Uterus (tissue), 4 donors: Measurements from ENCODE around the gene RPL27A. TPM values are rescaled to one million over a fixed set of nuclear protein-coding genes. Genes with fewer than 3 reads are reported as not detected.
A peak's percentile ranks its signal among the peaks of the same experiment; 100 is the strongest.

ENCODE experiments used
- DNase-seq, 2 donors: peaks; one replicate each; pipeline ENCODE4 v3.0.0-alpha.2; 2019 to 2020
- H3K27ac ChIP-seq, 2 donors: fragments of 200-600 bp; sonication (generic); 1 replicate in 1 of 2; 2 replicates in 1 of 2; pipeline ENCODE4 v1.5.1; 2016 to 2018
- H3K27me3 ChIP-seq, 2 donors: fragments of 200-600 bp; sonication (generic); one replicate each; pipeline ENCODE4 v1.5.1; 2018 to 2019; ENCODE audit warnings: control low read depth in 1 of 2
- H3K36me3 ChIP-seq, 2 donors: fragments of 200-600 bp; sonication (generic); one replicate each; pipeline ENCODE4 v1.5.1; 2019; ENCODE audit warnings: control low read depth in 1 of 2
- H3K4me1 ChIP-seq, 2 donors: fragments of 200-600 bp; sonication (generic); one replicate each; pipeline ENCODE4 v1.5.1; 2018 to 2019; ENCODE audit warnings: control low read depth in 1 of 2
- H3K4me3 ChIP-seq, 2 donors: fragments of 200-600 bp; sonication (generic); 1 replicate in 1 of 2; 2 replicates in 1 of 2; pipeline ENCODE4 v1.5.1; 2018 to 2019; ENCODE audit warnings: mild to moderate bottlenecking in 1 of 2
- H3K9me3 ChIP-seq, 2 donors: fragments of 200-600 bp; sonication (generic); one replicate each; pipeline ENCODE4 v1.5.1; 2019; ENCODE audit warnings: control low read depth in 1 of 2
- CTCF ChIP-seq, 4 experiments: fragments of 200-600 bp in 2 of 4; fragments of 450-650 bp in 2 of 4; sonication (generic) in 2 of 4; IDR thresholded peaks; one replicate each; pipeline ENCODE4 v1.5.1; 2016 to 2019; ENCODE audit warnings: antibody characterized with exemption in 4 of 4, mild to moderate bottlenecking in 2 of 4, moderate library complexity in 1 of 4
- POLR2A ChIP-seq, 2 donors: fragments of 450-650 bp; IDR thresholded peaks; one replicate each; pipeline ENCODE4 v1.6.1; 2016; ENCODE audit warnings: antibody characterized with exemption in 2 of 2, mild to moderate bottlenecking in 1 of 2, moderate library complexity in 1 of 2
- intact Hi-C: fragments of 100-400 bp; cut with DNase I; formaldehyde crosslinking; loops from one replicate; pipeline ENCODE4 v1.15.1; 2023; ENCODE audit warnings: low total_unique reads
- total RNA-seq, 4 donors: library from RNA; depleted of rRNA in 3 of 4; stranded (reverse); fragments of >200 nt in 3 of 4; gene quantifications; one replicate each; pipeline versions ENCODE4 v1.1.0 to v1.2.4, GENCODE V29; 2014 to 2023
- donor health status: DM: yes; HTN: yes; CAD: no.

Gene RPL27A
- total RNA-seq, 4 donors from 2014 or later, result 505 to 3,151 (median 1,895) TPM

- Histone ChIP-seq H3K9me3 (no peaks in the 10 kb centered on the region), H3K27me3 (no peaks in the 10 kb centered on the region), H3K4me3 (no peak overlapping the region), H3K36me3 (no peaks in the 10 kb centered on the region), H3K4me1 (peaks cover 19 to 41% of the 10 kb centered on the region in 2 donors), H3K27ac (peak overlapping the region; percentile 94 to 99)
- DNase-seq, result no peak
- no peak for TF ChIP-seq POLR2A (IDR thresholded peaks at IDR 0.05)
- TF ChIP-seq CTCF (IDR thresholded peaks at IDR 0.05), result no peak
- intact Hi-C loops, result no loop called here
Measured at GRCh38 chr11:8723711-8724110, 41.1 kb downstream of the RPL27A start.

DNA sequence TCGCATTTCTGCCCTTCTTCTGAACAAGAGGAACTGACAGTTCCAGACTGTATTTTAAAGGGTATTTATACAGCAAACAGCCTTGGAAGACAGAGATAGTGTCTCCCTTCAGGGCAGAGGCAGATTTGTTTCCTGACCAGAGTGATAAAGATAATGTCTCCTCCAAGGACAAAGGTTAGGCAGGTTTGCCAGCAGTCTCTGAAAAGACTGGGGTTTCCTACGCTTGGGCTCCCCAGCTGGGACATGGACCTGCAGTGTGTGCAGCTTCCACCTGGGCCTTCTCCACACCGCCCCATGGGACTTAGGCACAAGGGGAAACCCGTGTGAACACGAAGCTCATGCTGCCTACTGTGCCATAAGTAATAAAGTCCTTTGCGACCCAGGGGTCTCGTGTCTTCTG is 42.1 kb downstream of the RPL27A start:
- peak overlapping the region; percentile 94 to 99 for H3K27ac ChIP-seq
- H3K36me3 ChIP-seq, result no peaks in the 10 kb centered on the region
- TF ChIP-seq POLR2A (IDR thresholded peaks at IDR 0.05) (no peak), CTCF (IDR thresholded peaks at IDR 0.05) (no peak)
- intact Hi-C loops, result no loop called here
- H3K9me3 ChIP-seq, result no peaks in the 10 kb centered on the region
- no peak for DNase-seq
- H3K4me3 ChIP-seq, result no peak overlapping the region
- peaks cover 20 to 36% of the 10 kb centered on the region in 2 donors for H3K4me1 ChIP-seq
- H3K27me3 ChIP-seq, result no peaks in the 10 kb centered on the region

DNA sequence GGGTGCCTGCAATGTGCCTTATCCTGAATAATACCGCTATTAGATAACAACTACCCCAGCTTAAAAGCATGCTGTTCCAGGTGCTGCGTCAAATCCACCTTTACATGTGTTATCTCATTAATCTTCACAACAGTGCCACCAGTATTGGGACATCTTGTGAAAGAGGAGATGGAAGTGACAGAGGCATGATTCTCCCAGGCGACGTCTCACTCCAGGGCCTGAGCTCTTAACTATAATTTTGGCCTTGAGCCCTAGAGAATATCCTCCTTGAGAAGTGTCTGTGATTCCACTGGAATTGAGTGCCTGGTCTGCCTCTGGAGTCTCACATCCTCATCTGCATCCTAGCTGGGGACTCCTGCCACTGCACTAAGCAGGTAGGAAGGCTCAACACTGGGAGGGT is 43.8 kb downstream of the RPL27A start:
- H3K4me1 ChIP-seq, result peaks cover 22 to 33% of the 10 kb centered on the region in 2 donors
- TF ChIP-seq CTCF (IDR thresholded peaks at IDR 0.05), result no peak
- no peak for TF ChIP-seq POLR2A (IDR thresholded peaks at IDR 0.05)
- DNase-seq, result no peak
- H3K27me3 ChIP-seq, result no peaks in the 10 kb centered on the region
- H3K27ac ChIP-seq, result peak overlapping the region; percentile 94 to 99
- intact Hi-C loops, result no loop called here
- no peak overlapping the region for H3K4me3 ChIP-seq
- no peaks in the 10 kb centered on the region for H3K9me3 ChIP-seq
- no peaks in the 10 kb centered on the region for H3K36me3 ChIP-seq

- TF ChIP-seq POLR2A (IDR thresholded peaks at IDR 0.05) (no peak), CTCF (IDR thresholded peaks at IDR 0.05) (no peak)
- peak; percentile 55 to 76 for DNase-seq
- Histone ChIP-seq H3K4me1 (peaks cover 21 to 25% of the 10 kb centered on the region in 2 donors), H3K4me3 (no peak overlapping the region), H3K27me3 (no peaks in the 10 kb centered on the region), H3K36me3 (no peaks in the 10 kb centered on the region), H3K9me3 (no peaks in the 10 kb centered on the region), H3K27ac (peak overlapping the region; percentile 94 to 99)
- intact Hi-C loops, result no loop called here
Measured at GRCh38 chr11:8728563-8728962, 46.0 kb downstream of the RPL27A start.

DNA sequence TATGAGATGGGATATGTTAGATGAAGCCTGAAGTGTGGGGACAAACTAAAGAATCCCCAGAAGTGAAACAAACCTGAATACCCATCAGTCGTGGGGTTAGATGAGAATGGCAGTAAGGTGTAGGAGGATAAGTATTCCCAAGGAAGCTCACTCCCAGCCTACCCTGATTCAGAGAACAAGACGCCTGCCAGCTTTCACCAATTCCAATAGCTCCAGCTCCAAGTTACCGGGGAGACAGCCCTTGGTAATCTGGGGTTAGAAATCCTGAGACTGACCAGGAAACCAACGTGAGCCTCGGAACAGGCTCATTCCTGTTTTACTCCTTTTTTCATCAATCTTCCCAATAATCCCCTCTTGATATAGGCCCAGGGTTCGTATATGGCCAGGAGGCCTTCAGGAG is 46.5 kb downstream of the RPL27A start:
- TF ChIP-seq CTCF (IDR thresholded peaks at IDR 0.05) (no peak), POLR2A (IDR thresholded peaks at IDR 0.05) (no peak)
- intact Hi-C loops, result no loop called here
- Histone ChIP-seq H3K27me3 (no peaks in the 10 kb centered on the region), H3K4me3 (no peak overlapping the region), H3K9me3 (no peaks in the 10 kb centered on the region), H3K4me1 (peaks cover 25 to 27% of the 10 kb centered on the region in 2 donors), H3K36me3 (no peaks in the 10 kb centered on the region), H3K27ac (peak overlapping the region; percentile 94 to 99)
- no peak for DNase-seq
